HG03558 (cell line): ENCODE measurements around the gene TTBK2.
A peak's percentile ranks its signal among the peaks of the same experiment; 100 is the strongest.
"Not testable (repeated sequence)": the region's sequence is repeated elsewhere in the genome, so short reads cannot be mapped to it uniquely, and the experiment has no call there.

Experiments
- ATAC-seq: cut with Tn5 transposase; IDR thresholded peaks from one replicate; pipeline ENCODE4 v1.9.1; 2021; ENCODE audit warnings: moderate number of reproducible peaks; ENCODE audit not compliant: unreplicated experiment; ENCODE audit errors: extremely low read depth

TTBK2 gene

DNA sequence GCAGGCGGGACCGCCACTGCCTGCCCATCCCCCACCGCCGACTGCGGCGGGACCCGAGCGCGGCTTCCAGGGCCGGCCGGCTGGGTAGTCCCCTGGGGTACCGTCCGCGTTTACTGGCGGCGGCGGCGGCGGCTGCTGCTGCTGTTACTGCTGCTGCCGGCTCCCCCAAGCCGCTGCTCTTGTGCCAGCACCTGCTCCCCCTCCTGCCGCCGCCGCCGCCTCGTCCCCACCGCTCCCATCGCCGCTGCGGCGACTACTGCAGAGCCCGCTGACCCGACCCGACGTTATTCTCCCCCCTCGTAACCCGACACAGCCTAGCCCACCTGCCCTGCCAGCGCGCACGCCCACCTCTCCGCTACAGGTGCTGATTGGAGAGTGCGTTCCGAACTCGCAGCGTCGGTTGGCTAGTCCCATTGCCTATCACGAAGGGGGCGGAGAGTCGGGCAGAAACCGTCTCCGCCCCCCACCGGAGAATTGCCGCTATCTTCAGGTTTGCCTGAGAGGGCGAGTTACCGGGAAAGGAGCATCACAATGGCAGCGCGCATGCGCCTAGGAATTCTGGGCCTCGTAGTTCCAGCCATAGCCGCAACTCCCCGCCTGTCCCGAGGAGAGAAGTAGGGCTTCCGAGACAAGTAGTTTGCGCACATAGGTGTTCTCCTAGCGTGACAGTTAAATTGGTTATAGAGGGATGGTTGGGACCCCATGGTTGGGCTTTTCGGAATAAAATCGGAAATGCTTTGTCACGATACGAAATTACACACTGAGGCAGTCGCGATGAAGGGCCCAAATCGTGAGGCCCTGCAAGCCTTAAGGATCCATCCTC, at the start of gene TTBK2:
TSS of gene TTBK2 (minus strand) at position 260 of the 823 bp plus-strand sequence. CDS start 42,161 bp downstream, outside the sequence.
- ATAC-seq = peak; percentile 85

DNA sequence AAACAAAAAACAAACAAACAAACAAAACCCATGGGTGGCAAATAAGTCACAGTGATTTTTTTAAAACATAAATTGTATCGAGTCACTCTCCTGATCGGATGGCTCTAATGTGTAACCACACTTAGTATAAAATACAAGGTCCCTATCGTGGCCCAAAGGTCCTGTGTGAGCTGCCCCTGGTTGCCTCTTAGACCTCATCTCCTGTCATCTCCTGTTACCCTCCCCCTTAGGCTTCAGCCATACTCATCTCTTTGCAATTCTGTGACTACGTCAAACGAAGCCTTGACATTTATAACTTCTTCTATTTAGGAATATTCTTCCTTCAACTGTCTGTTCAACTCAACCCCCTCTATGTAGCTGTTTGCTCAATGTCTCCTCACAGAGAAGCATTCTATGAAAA, 43.9 kb upstream of the TTBK2 start:
- no peak for ATAC-seq

DNA sequence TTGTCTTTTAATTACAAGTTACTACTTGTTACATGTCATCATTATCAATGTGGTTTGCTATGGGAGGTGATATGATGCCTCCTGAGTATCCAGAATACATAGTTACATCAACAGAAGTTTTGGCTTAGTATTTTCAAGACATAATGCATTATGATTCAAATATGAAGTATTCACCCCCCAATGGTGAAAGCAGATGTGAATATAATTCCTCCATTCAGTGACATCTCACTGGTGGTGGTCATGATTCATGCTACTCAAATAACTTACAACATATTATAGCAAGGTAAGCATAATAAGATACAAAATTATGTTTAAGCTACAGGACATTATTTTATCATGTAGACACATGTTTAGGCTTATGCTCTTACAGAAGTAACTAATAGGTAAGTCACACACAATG, 34.9 kb upstream of the TTBK2 start:
- no peak for ATAC-seq

DNA sequence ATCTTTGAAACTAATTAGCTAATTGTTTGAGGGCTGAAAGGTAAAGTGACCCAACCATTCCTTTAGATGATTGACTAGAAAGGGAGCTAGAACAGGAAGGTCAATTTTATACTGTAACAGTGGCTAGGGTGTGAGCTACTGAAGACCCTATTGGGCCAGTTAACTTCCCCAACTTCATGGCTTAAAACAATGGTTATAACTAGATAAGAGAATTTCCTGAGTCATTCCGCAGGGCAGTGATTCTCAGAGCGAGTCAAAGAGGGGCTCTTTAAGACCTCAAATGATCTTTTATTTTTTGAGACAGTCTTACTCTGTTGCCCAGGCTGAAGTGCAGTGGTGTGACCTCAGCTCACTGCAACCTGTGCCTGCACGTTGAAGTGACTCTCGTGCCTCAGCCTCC, 33.7 kb upstream of the TTBK2 start:
- ATAC-seq = no peak

DNA sequence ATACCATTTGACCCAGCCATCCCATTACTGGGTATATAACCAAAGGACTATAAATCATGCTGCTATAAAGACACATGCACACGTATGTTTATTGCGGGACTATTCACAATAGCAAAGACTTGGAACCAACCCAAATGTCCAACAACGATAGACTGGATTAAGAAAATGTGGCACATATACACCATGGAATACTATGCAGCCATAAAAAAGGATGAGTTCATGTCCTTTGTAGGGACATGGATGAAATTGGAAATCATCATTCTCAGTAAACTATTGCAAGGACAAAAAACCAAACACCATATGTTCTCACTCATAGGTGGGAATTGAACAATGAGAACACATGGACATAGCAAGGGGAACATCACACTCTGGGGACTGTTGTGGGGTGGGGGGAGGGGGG, 28.3 kb upstream of the TTBK2 start:
- not testable (repeated sequence) for ATAC-seq

DNA sequence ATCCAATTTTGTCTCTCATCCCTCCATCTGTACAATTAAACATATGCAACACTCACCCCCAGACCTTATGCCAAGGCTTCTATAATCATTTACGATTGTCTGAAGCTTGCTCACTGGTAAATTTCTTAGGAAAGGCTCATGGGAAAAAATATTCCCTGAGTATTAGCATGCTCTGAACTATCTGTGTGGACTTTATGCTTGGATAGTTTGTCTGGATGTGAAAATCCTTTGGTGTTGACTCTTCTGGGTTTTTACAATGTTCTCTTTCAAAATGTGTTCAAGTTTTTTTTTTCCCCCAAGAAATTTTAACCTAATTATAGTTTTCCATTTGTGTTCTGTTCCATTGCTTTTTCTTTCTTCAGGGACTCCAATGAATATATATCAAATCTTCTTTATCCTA, 19.9 kb upstream of the TTBK2 start:
- ATAC-seq = no peak

DNA sequence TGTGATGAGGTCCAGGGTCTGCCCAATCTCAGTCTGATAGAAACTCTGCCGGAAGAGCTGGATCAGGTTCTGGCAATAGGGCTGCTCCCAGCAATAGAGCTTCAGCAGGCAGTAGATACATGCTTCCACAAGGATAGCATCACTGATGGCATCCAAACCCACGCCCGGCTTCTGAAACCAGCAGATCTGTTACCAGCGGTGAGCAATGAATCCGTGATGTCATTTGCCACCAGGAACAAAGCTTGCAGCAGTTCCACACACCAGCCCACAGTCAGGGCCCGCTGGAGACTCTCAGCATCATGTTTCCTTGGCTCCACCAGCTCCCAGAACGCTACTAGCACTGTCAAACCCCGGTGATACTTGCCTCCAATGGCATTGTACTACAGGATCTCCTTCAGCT, 19.3 kb upstream of the TTBK2 start:
- ATAC-seq = no peak

DNA sequence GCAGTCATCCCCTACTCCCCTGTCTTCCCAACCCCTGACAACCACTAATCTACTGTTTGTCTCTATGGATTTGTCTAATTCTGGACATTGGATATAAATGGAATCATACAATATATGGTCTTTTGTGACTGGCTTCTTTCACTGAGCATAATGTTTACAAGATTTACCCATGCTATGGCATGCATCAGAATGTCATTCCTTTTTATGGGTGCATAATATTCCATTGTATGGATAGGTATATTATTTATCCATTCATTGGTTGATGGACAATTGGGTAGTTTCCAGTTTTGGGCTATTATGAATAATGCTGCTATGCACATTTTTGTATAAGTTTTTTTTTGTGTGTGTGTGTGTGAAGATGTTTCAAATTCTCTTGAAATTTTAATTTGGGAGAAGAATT, 16.6 kb upstream of the TTBK2 start:
- no peak for ATAC-seq

DNA sequence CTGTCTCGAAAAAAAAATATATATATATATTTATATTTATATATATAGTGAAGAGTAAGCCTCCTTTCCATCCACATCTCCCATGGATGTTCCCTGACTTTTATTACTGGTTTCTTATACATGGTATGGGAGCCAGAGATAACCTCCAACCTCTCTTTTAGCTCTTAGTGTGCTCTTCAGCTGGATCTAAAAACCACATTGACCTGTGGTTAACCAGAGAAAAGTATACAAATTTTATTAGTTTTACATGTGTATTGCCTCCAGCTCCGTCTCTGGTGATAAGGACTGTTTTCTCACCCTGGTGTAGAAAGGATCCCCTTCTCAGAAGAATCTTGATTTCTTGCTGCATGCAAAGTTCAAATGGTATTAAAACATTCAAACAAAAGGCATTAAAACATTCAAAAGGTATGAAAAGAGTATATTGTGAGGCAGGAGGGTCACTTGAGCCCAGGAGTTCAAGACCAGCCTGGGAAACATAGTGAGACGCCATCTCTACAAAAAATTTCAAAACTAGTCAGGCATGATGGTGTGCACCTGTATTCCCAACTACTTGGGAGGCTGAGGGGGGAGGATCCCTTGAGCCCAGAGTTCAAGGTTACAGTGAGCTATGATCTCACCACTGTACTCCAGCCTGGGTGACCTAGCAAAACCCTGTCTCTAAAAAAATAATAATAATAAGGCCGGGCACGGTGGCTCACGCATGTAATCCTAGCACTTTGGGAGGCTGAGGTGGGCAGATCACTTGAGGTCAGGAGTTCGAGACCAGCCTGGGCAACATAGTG, 13.5 kb upstream of the TTBK2 start:
- no peak for ATAC-seq

DNA sequence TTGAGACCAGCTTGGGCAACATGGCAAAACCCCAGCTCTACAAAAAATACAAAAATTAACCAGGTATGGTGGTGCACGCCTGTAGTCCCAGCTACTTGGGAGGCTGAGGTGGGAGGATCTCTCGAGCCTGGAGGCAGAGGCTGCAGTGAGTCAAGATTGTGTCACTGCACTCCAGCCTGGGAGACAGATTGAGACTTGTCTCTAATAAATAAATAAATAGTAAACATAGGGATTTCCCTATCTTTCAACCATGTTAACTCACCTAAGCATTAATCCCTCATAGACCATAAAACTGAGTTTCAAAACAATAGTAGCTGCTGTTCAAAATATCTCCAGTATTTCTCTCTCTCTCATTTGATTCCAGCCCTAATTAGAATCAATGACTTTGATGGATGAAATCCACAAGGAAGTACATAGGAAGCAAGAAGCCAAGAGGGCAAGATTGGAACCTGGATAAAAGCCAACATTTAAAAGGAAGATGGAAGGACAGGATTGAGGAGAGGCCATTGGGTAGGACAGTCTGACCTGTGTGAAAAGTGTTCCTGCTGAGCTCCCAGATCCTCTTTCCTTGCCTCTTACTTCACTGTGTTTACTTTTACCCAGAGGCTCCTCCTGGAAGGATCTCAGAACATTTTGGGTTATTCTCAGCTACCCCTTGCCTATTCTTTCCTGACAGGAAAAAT, 12.4 kb upstream of the TTBK2 start:
- no peak for ATAC-seq

DNA sequence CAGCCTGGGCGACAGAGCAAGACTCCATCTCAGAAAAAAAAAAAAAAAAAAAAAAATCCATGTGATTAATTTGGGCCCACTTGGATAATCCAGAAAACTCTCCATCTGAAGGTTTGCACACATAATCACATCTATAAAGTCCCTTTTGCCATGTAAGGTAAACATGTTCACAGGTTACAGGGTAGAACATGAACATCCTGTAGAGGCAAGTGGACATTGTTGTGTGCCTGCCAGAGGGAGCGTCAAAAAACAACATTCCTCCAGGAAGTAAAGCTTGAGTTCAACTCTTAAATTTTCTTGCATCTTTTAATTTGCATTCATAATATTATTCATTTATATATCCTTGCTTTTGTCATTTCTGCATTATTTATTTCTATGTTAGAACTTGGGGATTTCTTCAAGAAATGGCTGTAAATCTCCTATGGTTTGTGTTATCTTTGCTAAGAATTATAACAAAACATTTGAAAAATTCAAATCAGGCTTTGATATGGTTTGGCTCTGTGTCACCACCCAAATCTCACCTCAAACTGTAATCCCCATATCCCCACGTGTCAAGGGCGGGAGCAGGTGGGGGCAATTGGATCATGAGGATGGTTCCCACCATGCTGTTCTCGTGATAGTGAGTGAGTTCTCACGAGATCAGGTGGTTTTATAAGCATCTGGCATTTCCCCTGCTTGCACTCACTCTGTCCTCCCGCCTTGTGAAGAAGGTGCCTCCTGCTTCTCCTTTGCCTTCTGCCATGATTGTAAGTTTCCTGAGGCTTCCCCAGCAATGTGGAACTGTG, 11.3 kb upstream of the TTBK2 start:
- no peak for ATAC-seq

DNA sequence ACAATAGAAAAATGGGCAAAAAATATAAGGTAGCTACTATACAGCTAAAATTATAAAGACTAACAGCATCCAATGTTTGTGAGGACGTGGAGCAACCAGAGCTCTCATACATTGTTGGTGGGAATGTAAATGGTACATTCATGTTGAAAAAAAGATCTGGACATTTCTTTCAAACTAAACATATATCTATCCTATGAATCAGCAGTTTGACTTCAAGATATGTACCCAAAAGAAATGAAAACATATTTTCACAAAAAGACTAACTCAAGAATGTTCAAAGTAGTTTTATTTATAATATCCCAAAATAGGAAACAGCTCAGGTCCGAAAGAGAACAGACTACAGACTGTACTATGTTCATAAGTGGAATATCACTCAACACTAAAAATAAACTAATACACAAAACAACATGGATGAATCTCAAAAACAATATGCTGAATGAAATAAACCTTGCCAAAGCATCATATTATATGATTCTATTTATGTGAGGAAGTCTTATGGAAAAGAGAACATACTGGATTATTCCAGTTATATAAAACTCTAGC, 8.8 kb upstream of the TTBK2 start:
- no peak for ATAC-seq

DNA sequence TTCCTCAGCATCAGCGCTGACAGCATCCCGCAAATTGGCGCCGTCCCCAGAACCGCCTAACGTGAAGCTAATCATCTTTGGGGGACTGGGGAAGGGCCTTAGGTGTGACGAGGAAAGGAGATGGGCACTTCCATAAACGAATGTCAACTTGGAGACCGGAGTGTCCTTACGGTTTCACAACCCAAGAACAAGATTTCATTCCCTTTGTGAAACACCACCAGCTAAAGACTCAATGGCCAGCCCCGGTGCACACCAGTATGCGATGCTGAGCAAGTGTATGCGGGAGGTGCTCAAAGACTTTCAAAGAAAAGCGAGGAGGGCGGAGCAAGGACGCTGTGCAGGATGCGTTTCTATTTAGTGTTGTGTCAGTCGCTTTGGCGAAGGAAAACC, 759 bp upstream of the TTBK2 start:
- no peak for ATAC-seq

DNA sequence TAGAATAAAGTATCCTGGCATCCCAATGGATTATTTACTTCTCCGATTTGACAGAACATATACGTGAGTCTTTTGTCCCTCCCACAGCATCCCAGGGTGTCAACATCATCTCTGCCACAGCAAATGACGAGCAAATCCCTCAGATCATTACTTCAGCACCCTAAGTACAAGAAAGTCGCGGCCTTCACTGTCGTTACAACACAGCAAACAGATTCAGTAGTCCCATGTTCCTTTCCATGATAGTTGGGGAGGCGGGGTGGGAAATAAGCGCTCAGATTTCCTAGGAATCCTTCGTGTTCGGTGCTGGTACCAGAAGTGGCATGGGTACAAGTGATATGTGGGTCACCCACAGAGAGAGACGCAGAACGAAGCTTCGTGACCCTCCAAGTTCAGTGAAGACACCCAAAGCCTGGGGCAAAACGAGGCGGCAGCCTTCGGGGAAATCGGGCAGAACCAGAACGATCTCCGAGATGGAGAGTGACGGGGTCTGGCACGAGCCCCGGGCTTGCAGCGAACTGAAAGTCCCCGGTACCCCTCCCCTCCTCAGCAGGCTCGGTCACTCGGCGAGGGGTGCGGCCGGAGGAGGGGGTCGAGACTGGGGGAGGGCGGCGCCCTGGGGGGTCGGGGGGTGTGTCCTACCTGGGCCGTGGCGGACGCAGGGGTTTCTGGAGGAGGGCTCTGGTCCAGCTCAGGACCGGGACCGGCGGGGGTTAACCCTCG, 619 bp downstream of the TTBK2 start:
- peak; percentile 2 for ATAC-seq

DNA sequence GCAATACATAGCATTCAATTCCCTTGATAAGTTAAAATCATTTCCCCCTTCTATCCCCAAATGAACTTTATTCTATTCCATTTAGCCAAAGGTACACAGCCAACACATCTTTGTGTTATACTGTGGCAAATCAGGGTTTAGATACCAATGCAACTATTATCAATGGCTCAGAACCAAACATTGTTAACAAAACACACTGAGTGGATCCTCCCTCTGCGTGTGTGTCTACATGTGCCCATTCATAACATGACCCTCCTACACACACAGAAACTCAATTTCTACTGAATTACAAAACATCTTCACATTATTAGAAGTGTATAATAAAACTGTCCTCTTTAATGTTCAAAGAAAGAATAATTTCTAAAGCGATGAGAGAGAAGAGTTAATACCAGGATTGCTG, 1.3 kb downstream of the TTBK2 start:
- no peak for ATAC-seq

DNA sequence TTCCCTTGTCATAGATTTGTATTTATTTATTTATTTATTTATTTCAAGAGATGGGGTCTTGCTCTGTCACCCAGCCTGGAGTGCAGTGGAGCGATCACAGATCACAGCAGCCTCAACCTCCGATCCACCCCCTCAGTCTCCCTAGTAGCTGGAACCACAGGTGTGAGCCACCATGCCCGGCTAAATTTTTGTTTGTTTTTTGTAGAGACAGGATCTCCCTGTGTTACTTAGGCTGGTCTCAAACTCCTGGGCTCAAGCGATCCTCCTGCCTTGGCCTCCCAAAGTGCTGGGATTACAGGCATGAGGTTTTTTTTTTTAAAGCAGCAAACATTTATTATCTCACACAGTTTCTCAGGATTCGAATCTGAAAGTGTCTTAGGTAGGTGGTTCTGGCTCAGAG, 2.5 kb downstream of the TTBK2 start:
- no peak for ATAC-seq

DNA sequence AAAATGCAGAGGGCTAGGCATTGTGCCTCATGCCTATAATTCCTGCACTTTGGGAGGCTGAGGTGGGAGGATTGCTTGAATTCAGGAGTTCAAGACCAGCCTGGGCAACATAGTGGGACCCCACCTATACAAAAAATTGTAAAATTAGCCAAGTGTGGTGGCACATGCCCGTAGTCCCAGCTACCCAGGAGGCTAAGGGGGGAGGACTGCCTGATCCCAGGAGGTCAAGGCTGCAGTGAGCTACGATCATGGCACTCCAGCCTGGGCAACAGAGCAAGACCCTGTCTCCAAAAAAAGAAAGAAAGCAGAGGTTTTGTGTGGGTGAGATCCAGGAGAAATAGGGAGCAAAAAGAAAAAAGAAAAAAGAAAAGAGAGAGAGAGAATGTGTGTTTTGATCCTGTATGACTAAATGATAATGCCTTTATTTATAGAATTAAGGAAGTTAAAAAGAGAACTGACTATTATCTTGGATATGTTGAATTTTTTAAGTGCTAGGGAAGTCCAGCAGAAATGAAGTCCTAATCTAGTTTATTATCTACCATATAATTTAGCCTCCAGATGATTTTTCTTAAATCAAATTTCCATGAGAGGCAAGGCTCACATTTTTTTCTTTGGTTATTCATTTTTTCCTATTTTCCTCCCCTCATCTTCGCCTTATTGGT, 4.8 kb downstream of the TTBK2 start:
- no peak for ATAC-seq

DNA sequence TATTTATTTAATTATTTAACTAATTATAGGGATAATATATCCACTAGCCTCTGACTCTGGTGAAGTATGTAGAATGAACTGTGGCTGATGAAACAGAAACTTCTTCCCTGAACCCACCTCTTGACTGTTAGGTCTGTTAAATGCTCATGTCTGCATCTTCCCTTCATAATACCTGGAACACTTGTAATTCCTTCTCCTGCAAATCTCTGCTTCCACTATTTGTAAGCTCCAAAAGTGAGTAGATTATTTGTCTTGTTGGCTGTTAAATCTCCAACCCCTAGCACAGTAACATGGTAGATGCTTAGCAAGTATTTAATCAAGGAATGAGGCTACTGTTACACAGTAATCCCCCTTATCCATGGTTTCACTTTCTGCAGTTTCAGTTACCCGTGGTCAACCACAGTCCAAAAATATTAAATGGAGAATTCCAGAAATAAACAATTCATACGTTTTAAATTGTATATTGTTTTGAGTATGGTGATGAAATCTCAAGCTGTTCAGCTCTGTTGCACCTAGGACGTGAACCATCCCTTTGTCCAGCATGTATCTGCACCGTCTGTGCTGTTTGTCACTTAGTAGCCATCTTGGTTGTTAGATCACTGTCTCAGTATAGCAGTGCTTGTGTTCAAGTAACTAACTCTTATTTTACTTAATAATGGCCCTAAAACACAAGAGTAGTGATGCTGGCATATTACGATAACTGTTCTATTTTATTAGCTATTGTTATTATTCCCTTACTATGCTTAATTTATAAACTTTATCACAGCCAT, 5.7 kb downstream of the TTBK2 start:
- no peak for ATAC-seq
